ACC112 (cell line): Measurements from ENCODE around the gene PAEP.

Experiments
- H2AFZ ChIP-seq: fragments of 200-600 bp; sonication (generic); one replicate; pipeline ENCODE4 v1.6.0; 2017; ENCODE audit warnings: antibody characterized with exemption, low read length; ENCODE audit not compliant: unreplicated experiment
- H3K27ac ChIP-seq: fragments of 200-600 bp; sonication (generic); 2 replicates; pipeline ENCODE4 v1.5.1; 2014; ENCODE audit warnings: low read depth, mild to moderate bottlenecking, antibody characterized with exemption, low read length, moderate library complexity
- H3K27me3 ChIP-seq: fragments of 200-600 bp; sonication (generic); 2 replicates; pipeline ENCODE4 v1.6.1; 2014; ENCODE audit warnings: mild to moderate bottlenecking, antibody characterized with exemption, low read length, moderate library complexity, mixed read lengths; ENCODE audit not compliant: insufficient read depth
- H3K36me3 ChIP-seq: fragments of 200-600 bp; sonication (generic); 2 replicates; pipeline ENCODE4 v1.6.1; 2016; ENCODE audit warnings: mild to moderate bottlenecking, antibody characterized with exemption, low read length, moderate library complexity, mixed read lengths; ENCODE audit not compliant: insufficient read depth
- H3K4me1 ChIP-seq: fragments of 200-600 bp; sonication (generic); one replicate; pipeline ENCODE4 v1.6.1; 2016; ENCODE audit warnings: low read length, mixed read lengths; ENCODE audit not compliant: insufficient read depth, unreplicated experiment, control insufficient read depth
- H3K4me3 ChIP-seq: fragments of 200-600 bp; sonication (generic); 2 replicates; pipeline ENCODE4 v1.5.1; 2014; ENCODE audit warnings: mild to moderate bottlenecking, low read depth, low read length
- H3K79me2 ChIP-seq: fragments of 200-600 bp; sonication (generic); one replicate; pipeline ENCODE4 v1.6.0; 2016; ENCODE audit warnings: low read length; ENCODE audit not compliant: control insufficient read depth, unreplicated experiment, insufficient read depth

Gene PAEP

DNA sequence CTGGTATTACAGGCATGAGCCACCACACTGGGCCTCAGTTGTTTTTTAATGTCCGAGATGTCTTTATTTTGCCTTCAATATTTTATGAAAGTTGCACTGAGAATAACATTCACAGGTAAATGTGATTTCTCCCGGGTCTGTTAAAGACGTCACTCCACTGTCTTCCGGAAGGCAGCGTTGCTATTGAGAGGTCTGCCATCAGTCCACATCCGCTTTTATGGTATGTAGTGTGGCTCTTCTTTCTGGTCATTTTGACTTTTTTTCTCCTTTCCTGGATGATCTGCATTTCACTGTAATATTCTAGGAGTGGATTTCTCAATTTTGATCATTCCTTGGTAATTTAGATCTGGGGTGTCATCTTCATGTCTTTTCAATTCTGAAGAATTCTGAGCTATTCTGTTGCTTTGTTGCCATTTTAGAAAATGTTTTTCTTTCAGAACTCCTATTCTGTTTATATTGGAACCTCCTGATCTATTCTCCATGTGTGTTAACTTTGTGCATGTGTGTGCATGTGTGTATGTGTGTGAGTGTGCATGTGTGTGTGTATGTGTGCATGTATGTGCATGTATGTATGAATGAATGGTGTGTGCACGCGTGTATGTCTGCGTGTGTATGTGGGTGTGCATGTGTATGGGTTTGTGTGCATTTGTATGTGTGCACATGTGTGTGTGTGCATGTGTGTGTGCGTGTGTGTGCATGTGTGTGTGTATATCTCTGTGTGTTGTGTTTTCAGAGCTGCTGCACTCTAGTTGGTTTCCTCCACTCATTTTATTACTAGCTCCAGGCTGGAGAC, 42.2 kb upstream of the PAEP start:
- no peaks in the 10 kb centered on the region for H3K4me1 ChIP-seq
- H3K27ac ChIP-seq, result no peak overlapping the region
- peaks cover 13% of the 10 kb centered on the region; the same call in 1 of the 2 replicates for H3K27me3 ChIP-seq
- no peak overlapping the region for H3K4me3 ChIP-seq
- H3K79me2 ChIP-seq, result no peaks in the 10 kb centered on the region
- H3K36me3 ChIP-seq, result no peaks in the 10 kb centered on the region
- H2AFZ ChIP-seq, result no peak overlapping the region

DNA sequence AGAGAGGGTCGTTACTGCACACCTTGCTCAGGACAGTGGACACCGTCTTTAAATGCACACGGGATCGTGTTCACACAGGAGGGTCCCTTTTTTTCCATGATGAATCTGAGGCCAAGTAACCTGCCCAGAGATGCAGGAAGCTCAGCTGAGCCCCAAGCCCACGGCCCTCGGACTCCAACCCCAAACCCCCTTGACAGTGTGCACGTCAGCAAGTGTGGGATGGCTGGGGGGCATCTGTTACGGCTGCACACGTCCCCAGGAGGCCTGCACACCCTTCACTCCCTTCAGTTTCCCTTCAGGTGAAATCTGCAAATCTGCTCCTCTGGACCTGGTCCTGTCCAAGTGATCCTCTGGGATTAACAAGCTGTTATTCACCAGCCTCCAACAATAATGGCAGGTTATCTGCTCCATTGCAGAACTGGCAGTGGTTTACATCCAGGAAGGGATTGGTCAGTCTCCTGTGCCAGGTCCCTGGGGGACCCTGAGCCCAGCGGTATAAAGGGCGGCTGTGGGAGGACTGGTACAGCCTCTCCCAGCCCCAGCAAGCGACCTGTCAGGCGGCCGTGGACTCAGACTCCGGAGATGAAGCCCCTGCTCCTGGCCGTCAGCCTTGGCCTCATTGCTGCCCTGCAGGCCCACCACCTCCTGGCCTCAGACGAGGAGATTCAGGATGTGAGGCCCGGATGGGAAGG, 40.5 kb upstream of the PAEP start, which contains the start of gene LCN1:
Gene LCN1 (plus strand): TSS at position 525 of the 692 bp plus-strand sequence. CDS start 58 bp downstream, at position 583.
- Histone ChIP-seq H3K27ac (no peak within 1 kb of the TSS), H3K36me3 (no peaks in the 10 kb centered on the region), H2AFZ (no peak within 1 kb of the TSS), H3K27me3 (peaks cover 13% of the 10 kb centered on the region; the same call in 1 of the 2 replicates), H3K4me3 (no peak within 1 kb of the TSS), H3K79me2 (no peaks in the 10 kb centered on the region), H3K4me1 (no peaks in the 10 kb centered on the region)

DNA sequence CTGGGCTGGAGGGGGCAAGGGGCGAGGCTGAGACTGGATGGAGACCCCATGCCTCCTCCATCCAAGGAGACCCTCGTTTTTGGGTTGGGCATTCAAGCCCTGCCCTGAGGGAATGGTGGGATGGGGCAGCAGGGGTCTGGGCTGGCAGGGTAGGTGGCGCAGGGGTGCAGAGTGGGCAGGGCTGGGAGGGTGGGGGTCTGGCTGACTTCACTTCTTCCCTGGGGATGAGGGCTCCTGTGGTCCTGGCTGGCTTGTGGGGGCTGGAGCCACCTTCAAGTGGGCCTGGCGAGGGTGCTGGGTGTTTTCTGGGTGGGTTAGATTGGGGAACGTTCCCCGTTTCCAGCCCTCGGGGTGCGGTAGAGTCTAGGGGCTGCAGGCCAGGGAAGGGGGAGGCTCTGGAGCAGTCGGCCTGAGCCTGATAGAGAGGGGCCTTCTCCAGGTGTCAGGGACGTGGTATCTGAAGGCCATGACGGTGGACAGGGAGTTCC, 39.9 kb upstream of the PAEP start:
- Histone ChIP-seq H3K4me1 (no peaks in the 10 kb centered on the region), H3K79me2 (no peaks in the 10 kb centered on the region), H3K4me3 (no peak overlapping the region), H3K27me3 (peaks cover 13% of the 10 kb centered on the region; the same call in 1 of the 2 replicates), H2AFZ (no peak overlapping the region), H3K36me3 (no peaks in the 10 kb centered on the region), H3K27ac (no peak overlapping the region)

DNA sequence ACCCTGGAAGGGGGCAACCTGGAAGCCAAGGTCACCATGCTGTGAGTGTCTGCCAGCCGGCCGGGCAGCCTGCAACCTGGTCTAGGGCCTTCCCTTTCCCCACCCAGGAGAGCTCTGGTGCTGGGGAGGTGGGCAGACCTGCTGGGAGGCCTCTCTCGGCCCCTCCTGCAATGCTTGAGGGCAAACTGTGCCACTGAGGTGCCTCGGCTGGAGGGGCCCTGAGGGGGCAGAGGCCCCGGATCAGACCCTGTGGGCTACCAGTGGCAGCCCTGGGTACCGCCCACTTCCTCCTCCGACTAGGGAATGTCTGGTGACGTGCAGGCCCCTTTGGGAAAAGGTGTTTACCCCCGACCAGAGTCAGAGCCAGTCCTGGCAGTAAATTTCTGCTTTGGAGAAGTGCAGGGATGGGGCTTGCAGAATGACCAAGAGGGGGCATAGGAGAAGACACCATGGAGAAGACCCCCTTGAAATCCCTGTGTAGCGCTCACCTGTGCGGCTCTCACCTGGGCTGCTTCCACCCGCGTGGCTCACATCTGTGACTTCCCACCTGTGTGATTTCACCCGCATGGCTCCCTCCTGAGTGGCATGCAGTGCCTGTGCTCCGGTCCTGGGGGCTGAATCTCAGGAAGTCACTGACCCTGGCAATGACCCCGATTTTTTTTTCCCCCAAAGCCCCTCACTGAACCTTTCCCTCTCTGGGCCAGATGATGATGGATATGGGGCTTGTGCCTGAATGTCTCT, 39.2 kb upstream of the PAEP start:
- Histone ChIP-seq H2AFZ (no peak overlapping the region), H3K36me3 (no peaks in the 10 kb centered on the region), H3K27ac (no peak overlapping the region), H3K27me3 (peaks cover 11% of the 10 kb centered on the region; the same call in 1 of the 2 replicates), H3K79me2 (no peaks in the 10 kb centered on the region), H3K4me3 (no peak overlapping the region), H3K4me1 (no peaks in the 10 kb centered on the region)

DNA sequence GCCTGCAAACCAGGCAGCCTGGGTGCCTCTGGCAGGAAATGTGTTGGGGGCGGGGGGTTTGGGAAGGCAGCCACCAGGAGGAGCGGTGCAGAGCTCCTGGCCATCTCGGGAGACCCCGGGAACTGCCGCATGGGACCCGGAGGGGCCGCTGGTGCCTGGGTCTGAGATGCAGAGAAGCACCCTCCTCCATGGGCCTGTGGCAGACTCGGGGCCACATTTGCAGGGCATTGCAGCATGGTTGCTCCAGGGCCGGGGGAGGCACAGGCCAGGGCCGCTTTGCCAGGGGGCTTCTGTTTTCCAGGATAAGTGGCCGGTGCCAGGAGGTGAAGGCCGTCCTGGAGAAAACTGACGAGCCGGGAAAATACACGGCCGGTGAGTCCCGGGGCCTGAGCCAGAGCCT, 38.6 kb upstream of the PAEP start:
- Histone ChIP-seq H3K4me1 (no peaks in the 10 kb centered on the region), H2AFZ (no peak overlapping the region), H3K27ac (no peak overlapping the region), H3K27me3 (peaks cover 6% of the 10 kb centered on the region; the same call in 1 of the 2 replicates), H3K4me3 (no peak overlapping the region), H3K79me2 (no peaks in the 10 kb centered on the region), H3K36me3 (no peaks in the 10 kb centered on the region)

DNA sequence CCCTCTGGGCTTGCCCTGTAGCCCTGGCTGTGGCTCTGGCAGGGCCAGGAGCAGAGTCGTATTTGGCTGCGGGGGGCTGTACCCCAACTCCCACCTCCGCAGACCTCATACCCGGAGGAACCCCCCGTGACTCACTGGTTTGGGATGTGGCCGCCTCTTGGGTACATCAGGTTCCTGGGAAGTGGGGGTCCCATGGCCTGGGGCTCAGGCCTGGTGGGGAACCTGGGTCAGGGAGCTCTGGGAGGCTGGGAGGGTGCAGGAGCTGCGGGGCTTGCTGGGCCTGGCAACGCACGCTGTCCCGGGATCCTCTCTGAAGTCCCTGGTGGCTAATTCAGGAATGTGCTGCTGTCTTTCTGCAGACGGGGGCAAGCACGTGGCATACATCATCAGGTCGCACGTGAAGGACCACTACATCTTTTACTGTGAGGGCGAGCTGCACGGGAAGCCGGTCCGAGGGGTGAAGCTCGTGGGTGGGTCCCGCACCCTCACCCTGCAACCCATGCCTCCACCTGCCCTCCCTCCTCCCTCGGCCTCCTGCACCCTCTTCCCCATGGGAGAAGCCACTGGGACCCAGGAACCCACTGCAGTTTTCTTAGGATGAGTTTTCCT, 37.9 kb upstream of the PAEP start:
- Histone ChIP-seq H3K4me1 (no peaks in the 10 kb centered on the region), H3K27ac (no peak overlapping the region), H3K4me3 (no peak overlapping the region), H2AFZ (no peak overlapping the region), H3K27me3 (peaks cover 6% of the 10 kb centered on the region; the same call in 1 of the 2 replicates), H3K79me2 (no peaks in the 10 kb centered on the region), H3K36me3 (no peaks in the 10 kb centered on the region)

DNA sequence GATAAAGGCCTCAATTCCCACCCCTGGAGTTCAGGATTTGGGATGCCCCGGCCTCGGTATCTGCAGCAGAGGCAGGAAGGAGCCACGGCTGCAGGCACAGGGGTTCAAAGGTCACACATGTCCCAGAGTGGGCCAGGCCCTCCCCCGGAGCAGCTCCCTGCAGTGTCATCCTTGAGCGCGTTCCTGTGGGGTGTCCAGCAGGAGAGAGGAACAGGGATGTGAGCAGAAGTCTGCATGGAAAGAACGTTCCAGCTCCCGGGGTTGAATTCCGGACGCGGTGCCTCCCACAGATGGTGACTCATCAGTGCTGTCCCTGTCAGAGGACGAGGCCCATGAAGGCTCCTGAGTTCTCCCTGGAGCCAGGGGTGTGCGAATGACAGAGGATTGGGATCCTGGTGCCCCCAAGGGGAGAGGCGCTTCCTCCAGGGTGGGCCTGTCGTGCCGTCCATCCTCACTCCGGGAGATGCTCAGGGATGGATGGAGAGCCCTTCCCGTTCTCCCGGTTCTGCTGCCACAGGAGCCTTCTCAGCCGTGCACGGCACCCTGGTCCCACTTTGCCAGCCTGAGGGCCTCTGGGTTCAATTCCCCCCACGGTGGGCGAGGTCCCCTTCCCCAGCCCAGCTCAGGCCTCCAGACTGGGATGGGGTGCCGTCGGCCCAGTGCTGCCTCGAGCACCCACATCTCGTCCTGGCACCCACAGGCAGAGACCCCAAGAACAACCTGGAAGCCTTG, 37.3 kb upstream of the PAEP start:
- Histone ChIP-seq H3K79me2 (no peaks in the 10 kb centered on the region), H3K4me3 (no peak overlapping the region), H3K36me3 (no peaks in the 10 kb centered on the region), H3K27me3 (peaks cover 6% of the 10 kb centered on the region), H3K27ac (no peak overlapping the region), H2AFZ (no peak overlapping the region), H3K4me1 (no peaks in the 10 kb centered on the region)

DNA sequence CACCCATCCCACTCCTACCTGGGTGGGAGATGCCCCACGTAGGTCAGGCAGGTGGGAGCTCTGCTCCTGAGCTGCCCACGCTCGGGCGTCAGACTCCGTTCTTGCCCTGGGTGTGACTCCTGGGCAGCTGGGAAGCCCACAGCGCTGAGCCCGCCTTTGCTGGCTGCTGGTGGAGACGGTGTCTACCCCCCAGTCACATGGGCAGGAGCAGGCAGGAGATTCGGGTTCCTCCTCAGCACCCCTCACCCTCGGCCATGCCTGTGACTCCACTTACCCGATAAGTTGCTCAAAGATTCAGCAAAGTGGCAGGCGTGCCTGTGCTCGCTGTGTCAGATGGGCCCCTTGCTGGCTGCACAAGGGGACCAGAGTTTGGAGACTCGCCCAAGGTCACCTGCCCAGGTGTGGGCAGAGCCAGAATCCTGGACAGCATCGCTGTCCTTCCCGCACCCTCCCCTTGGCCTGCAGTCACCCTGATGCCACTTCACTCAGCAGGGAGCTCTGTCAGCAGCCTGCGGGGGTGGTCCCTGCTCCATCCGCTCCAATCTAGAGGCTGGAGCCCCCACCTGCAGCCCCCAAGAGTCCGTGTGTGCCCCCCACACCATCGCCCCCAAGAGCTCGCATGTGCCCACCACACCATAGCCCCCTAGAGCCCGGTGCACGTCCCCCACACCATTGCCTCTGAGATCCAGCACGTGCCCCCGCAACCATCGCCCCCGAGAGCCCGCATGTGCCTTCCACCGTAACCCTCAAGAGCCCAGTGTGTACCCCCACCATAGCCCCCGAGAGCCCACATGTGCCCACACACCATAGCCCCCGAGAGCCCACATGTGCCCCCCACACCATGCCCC, 36.1 kb upstream of the PAEP start:
- H3K27me3 ChIP-seq, result peaks cover 9% of the 10 kb centered on the region
- no peak overlapping the region for H3K27ac ChIP-seq
- H2AFZ ChIP-seq, result no peak overlapping the region
- no peak overlapping the region for H3K4me3 ChIP-seq
- H3K36me3 ChIP-seq, result no peaks in the 10 kb centered on the region
- no peaks in the 10 kb centered on the region for H3K79me2 ChIP-seq
- no peaks in the 10 kb centered on the region for H3K4me1 ChIP-seq

DNA sequence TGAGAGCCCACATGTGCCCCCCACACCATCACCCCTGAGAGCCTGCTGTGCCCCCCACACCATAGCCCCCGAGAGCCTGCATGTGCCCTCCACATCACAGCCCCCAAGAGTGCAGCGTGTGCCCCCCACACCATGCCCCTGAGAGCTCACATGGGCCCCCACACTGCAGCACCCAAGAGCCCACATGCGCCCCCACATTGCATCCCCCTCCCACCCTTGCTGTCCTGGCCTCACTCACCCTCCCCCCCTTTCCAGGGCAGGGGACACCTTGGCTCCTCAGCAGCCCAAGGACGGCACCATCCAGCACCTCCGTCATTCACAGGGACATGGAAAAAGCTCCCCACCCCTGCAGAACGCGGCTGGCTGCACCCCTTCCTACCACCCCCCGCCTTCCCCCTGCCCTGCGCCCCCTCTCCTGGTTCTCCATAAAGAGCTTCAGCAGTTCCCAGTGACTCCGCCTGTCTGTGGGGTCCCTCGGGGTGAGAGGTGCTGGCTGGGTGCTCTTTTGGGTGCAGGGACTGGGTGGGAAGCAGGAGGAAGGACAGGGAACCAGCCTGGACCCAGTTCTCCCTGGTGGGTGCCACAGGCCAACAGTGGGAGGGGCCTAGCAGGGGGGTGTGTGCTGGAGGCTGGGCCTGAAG, 35.3 kb upstream of the PAEP start:
- H3K4me3 ChIP-seq, result no peak overlapping the region
- no peaks in the 10 kb centered on the region for H3K36me3 ChIP-seq
- no peak overlapping the region for H3K27ac ChIP-seq
- H2AFZ ChIP-seq, result no peak overlapping the region
- H3K27me3 ChIP-seq, result peaks cover 17% of the 10 kb centered on the region
- no peaks in the 10 kb centered on the region for H3K4me1 ChIP-seq
- H3K79me2 ChIP-seq, result no peaks in the 10 kb centered on the region
